ENCODE results near the gene NT5C. TPM values are rescaled to one million over a fixed set of nuclear protein-coding genes. Genes with fewer than 3 reads are reported as not detected.

Gene NT5C
- total and polyA plus RNA-seq, 4 experiments from 2014 or later = 22.4 to 46.6 (median 36.3) TPM

- peaks cover 22 to 44% (median 34%) of the 10 kb centered on the region in 4 donors for H3K4me1 Mint-ChIP-seq
- H3K27me3 ChIP-seq (ENCODE audit: insufficient read depth, low read length) = no peaks in the 10 kb centered on the region
- H3K27ac Mint-ChIP-seq = peak overlapping the region; percentile 74 to 96 (median 92)
- ChIA-PET CTCF (ENCODE audit: partially characterized antibody) (interaction anchor here (0.6 to 9.9 kb wide), 65 partner anchors 8 to 933 kb away, joined by 3 to 325 read pairs (median 6); partner anchors contain the start of genes ATP5PD, CDR2L, HID1 and JPT1), POLR2A (ENCODE audit: partially characterized antibody) (interaction anchor here (0.6 to 9.9 kb wide), 43 partner anchors 9 to 421 kb away, joined by 3 to 97 read pairs (median 4); partner anchors contain the start of genes GGA3, HID1, MIF4GD and MRPL58)
- intact Hi-C loops (cut with micrococcal nuclease) = loop anchor here (1.0 to 5.0 kb wide), 8 partner anchors 17 to 298 kb away; partner anchors contain the start of genes JPT1, NT5C and NUP85
- peaks cover 40% of the 10 kb centered on the region for H3K4me1 ChIP-seq (ENCODE audit: insufficient read depth, low read length)
- no peaks in the 10 kb centered on the region for H3K36me3 ChIP-seq (ENCODE audit: insufficient read depth, low read length)
- no peaks in the 10 kb centered on the region for H3K9me3 ChIP-seq (ENCODE audit: control insufficient read depth in 1 of 2, low read length in 2 of 2)
- peak; percentile 87 to 90 (median 89) for DNase-seq
- H3K36me3 Mint-ChIP-seq = peaks cover 19 to 21% of the 10 kb centered on the region in 2 donors
- H3K27ac ChIP-seq (ENCODE audit: low read depth, low read length) = peak overlapping the region; percentile 66
- H3K4me3 Mint-ChIP-seq = peak overlapping the region; percentile 85 to 97 (median 94)
- H3K27me3 Mint-ChIP-seq = no peaks in the 10 kb centered on the region
- peak overlapping the region; percentile 69 to 71 for H3K4me3 ChIP-seq (ENCODE audit: low read length in 2 of 2)
- no peaks in the 10 kb centered on the region for H3K9me3 Mint-ChIP-seq
These were observed 17.6 kb downstream of the NT5C start for GRCh38 chr17:75113798-75114551.

- no peaks in the 10 kb centered on the region for H3K27me3 ChIP-seq (ENCODE audit: insufficient read depth, low read length)
- peak overlapping the region; percentile 17 to 81 (median 73) for H3K27ac Mint-ChIP-seq
- H3K9me3 Mint-ChIP-seq = no peaks in the 10 kb centered on the region
- intact Hi-C loops (cut with micrococcal nuclease) = loop anchor here (5.0 kb wide), 1 partner anchor 40 kb away; the partner anchor contains the start of gene JPT1
- no peak overlapping the region for H3K4me3 ChIP-seq (ENCODE audit: low read length in 2 of 2)
- H3K9me3 ChIP-seq (ENCODE audit: control insufficient read depth in 1 of 2, low read length in 2 of 2) = no peaks in the 10 kb centered on the region
- ChIA-PET POLR2A (ENCODE audit: partially characterized antibody) (interaction anchor here (0.6 to 9.9 kb wide), 7 partner anchors 12 to 159 kb away, joined by 3 to 97 read pairs (median 4); partner anchors contain the start of genes GGA3, MIF4GD, NT5C and SUMO2), CTCF (ENCODE audit: partially characterized antibody) (interaction anchor here (0.6 to 9.9 kb wide), 13 partner anchors 9 to 150 kb away, joined by 3 to 325 read pairs (median 8); partner anchors contain the start of genes MRPL58, NT5C and NUP85)
- H3K4me3 Mint-ChIP-seq = peak overlapping the region; percentile 0 to 79 (median 71)
- H3K36me3 Mint-ChIP-seq = peaks cover 11 to 12% of the 10 kb centered on the region in 2 donors
- H3K4me1 Mint-ChIP-seq = peaks cover 26 to 48% (median 36%) of the 10 kb centered on the region in 4 donors
- no peak for DNase-seq
- peaks cover 45% of the 10 kb centered on the region for H3K4me1 ChIP-seq (ENCODE audit: insufficient read depth, low read length)
- no peaks in the 10 kb centered on the region for H3K27me3 Mint-ChIP-seq
- H3K36me3 ChIP-seq (ENCODE audit: insufficient read depth, low read length) = no peaks in the 10 kb centered on the region
- no peak overlapping the region for H3K27ac ChIP-seq (ENCODE audit: low read depth, low read length)
These were observed 19.7 kb downstream of the NT5C start for GRCh38 chr17:75111777-75112335.

GRCh38 chr17:75110234-75110937, 21.2 kb downstream of the NT5C start:
- H3K27me3 Mint-ChIP-seq = no peaks in the 10 kb centered on the region
- H3K9me3 Mint-ChIP-seq = no peaks in the 10 kb centered on the region
- ChIA-PET CTCF (ENCODE audit: partially characterized antibody) (interaction anchor here (0.6 to 9.9 kb wide), 14 partner anchors 11 to 148 kb away, joined by 3 to 325 read pairs (median 5); partner anchors contain the start of genes MRPL58, NT5C and NUP85), POLR2A (ENCODE audit: partially characterized antibody) (interaction anchor here (0.6 to 9.9 kb wide), 30 partner anchors 9 to 284 kb away, joined by 3 to 97 read pairs (median 4); partner anchors contain the start of genes ATP5PD, GGA3, HID1 and KCTD2)
- Histone ChIP-seq H3K27ac (ENCODE audit: low read depth, low read length) (peak overlapping the region; percentile 60), H3K4me3 (ENCODE audit: low read length in 2 of 2) (peak overlapping the region; percentile 47 to 84), H3K9me3 (ENCODE audit: control insufficient read depth in 1 of 2, low read length in 2 of 2) (no peaks in the 10 kb centered on the region), H3K36me3 (ENCODE audit: insufficient read depth, low read length) (no peaks in the 10 kb centered on the region), H3K27me3 (ENCODE audit: insufficient read depth, low read length) (no peaks in the 10 kb centered on the region), H3K4me1 (ENCODE audit: insufficient read depth, low read length) (peaks cover 45% of the 10 kb centered on the region)
- H3K36me3 Mint-ChIP-seq = peaks cover 11 to 12% of the 10 kb centered on the region in 2 donors
- H3K27ac Mint-ChIP-seq = peak overlapping the region; percentile 76 to 96 (median 92)
- intact Hi-C loops (cut with micrococcal nuclease) = loop anchor here (5.0 kb wide), 1 partner anchor 42 kb away; the partner anchor contains the start of gene JPT1
- H3K4me1 Mint-ChIP-seq = peaks cover 26 to 48% (median 36%) of the 10 kb centered on the region in 4 donors
- peak overlapping the region; percentile 88 to 93 (median 91) for H3K4me3 Mint-ChIP-seq
- peak in 2 of 5 donors; percentile 11 to 23 for DNase-seq

GRCh38 chr17:75109407-75110233, 21.9 kb downstream of the NT5C start, which contains the start of gene ARMC7:
Gene ARMC7, plus strand, starts transcription at chr17:75109969. Its CDS starts 320 bp downstream, at chr17:75110289.
- peak within 1 kb of the TSS; percentile 76 to 96 (median 92) for H3K27ac Mint-ChIP-seq
- peaks cover 11 to 12% of the 10 kb centered on the region in 2 donors for H3K36me3 Mint-ChIP-seq
- ChIA-PET CTCF (ENCODE audit: partially characterized antibody) (interaction anchor here (1.2 to 9.9 kb wide), 6 partner anchors 11 to 147 kb away, joined by 4 to 325 read pairs (median 108); partner anchors contain the start of genes NT5C and NUP85), POLR2A (ENCODE audit: partially characterized antibody) (interaction anchor here (0.6 to 9.9 kb wide), 28 partner anchors 8 to 180 kb away, joined by 3 to 97 read pairs (median 4); partner anchors contain the start of genes ATP5PD, GGA3, HID1 and JPT1)
- Histone ChIP-seq H3K27me3 (ENCODE audit: insufficient read depth, low read length) (no peaks in the 10 kb centered on the region), H3K27ac (ENCODE audit: low read depth, low read length) (peak within 1 kb of the TSS; percentile 60), H3K9me3 (ENCODE audit: control insufficient read depth in 1 of 2, low read length in 2 of 2) (no peaks in the 10 kb centered on the region), H3K4me3 (ENCODE audit: low read length in 2 of 2) (peak within 1 kb of the TSS; percentile 69 to 84), H3K4me1 (ENCODE audit: insufficient read depth, low read length) (peaks cover 41% of the 10 kb centered on the region), H3K36me3 (ENCODE audit: insufficient read depth, low read length) (no peaks in the 10 kb centered on the region)
- intact Hi-C loops (cut with micrococcal nuclease) = loop anchor here (1.0 to 5.0 kb wide), 6 partner anchors 22 to 148 kb away; partner anchors contain the start of genes JPT1, KCTD2, MRPL58 and NT5C
- H3K4me3 Mint-ChIP-seq = peak within 1 kb of the TSS; percentile 88 to 93 (median 91)
- peak; percentile 85 to 89 (median 88) for DNase-seq
- no peaks in the 10 kb centered on the region for H3K27me3 Mint-ChIP-seq
- peaks cover 22 to 42% (median 31%) of the 10 kb centered on the region in 4 donors for H3K4me1 Mint-ChIP-seq
- no peaks in the 10 kb centered on the region for H3K9me3 Mint-ChIP-seq

GRCh38 chr17:75109046-75109406, 22.5 kb downstream of the NT5C start:
- ChIA-PET POLR2A (ENCODE audit: partially characterized antibody) (interaction anchor here (0.7 to 9.9 kb wide), 24 partner anchors 8 to 180 kb away, joined by 3 to 97 read pairs (median 5); partner anchors contain the start of genes ATP5PD, GGA3, HID1 and JPT1), CTCF (ENCODE audit: partially characterized antibody) (interaction anchor here (1.2 to 9.9 kb wide), 4 partner anchors 17 to 95 kb away, joined by 4 to 325 read pairs (median 218); partner anchors contain the start of genes NT5C and NUP85)
- Histone ChIP-seq H3K27ac (ENCODE audit: low read depth, low read length) (peak overlapping the region; percentile 60), H3K9me3 (ENCODE audit: control insufficient read depth in 1 of 2, low read length in 2 of 2) (no peaks in the 10 kb centered on the region), H3K4me1 (ENCODE audit: insufficient read depth, low read length) (peaks cover 36% of the 10 kb centered on the region), H3K27me3 (ENCODE audit: insufficient read depth, low read length) (no peaks in the 10 kb centered on the region), H3K36me3 (ENCODE audit: insufficient read depth, low read length) (no peaks in the 10 kb centered on the region), H3K4me3 (ENCODE audit: low read length in 2 of 2) (peak overlapping the region; percentile 69 to 84)
- intact Hi-C loops (cut with micrococcal nuclease) = loop anchor here (1.0 to 2.0 kb wide), 5 partner anchors 22 to 148 kb away; partner anchors contain the start of genes KCTD2, MRPL58, NT5C and SLC16A5
- Mint-ChIP-seq H3K36me3 (peaks cover 6 to 9% of the 10 kb centered on the region in 2 donors), H3K4me3 (peak overlapping the region; percentile 88 to 92 (median 89)), H3K27ac (peak overlapping the region; percentile 5 to 91 (median 74)), H3K27me3 (no peaks in the 10 kb centered on the region), H3K9me3 (no peaks in the 10 kb centered on the region), H3K4me1 (peaks cover 18 to 36% (median 27%) of the 10 kb centered on the region in 4 donors)
- DNase-seq = peak in 1 of 5 donors; percentile 50
